VCaP (cell line): ENCODE data around the gene KIF26A.

Experiments used
- H3K27ac ChIP-seq: fragments of 450-650 bp; 2 replicates; pipeline ENCODE4 v1.5.1; 2017
- CTCF ChIP-seq: fragments of 450-650 bp; conservative IDR thresholded peaks from 2 replicates; pipeline ENCODE4 v1.5.1; 2017; ENCODE audit warnings: mild to moderate bottlenecking, moderate library complexity

Gene KIF26A

GRCh38 chr14:104227806-104228205 is 89.4 kb downstream of the KIF26A start:
- TF ChIP-seq CTCF: no peak

GRCh38 chr14:104228221-104228620 is 89.8 kb downstream of the KIF26A start:
- TF ChIP-seq CTCF: no peak
- no peak overlapping the region; the same call in 1 of the 2 replicates for H3K27ac ChIP-seq

More at GRCh38 chr14:104227806-104228205, 89.4 kb downstream of the KIF26A start:
- no peak overlapping the region for H3K27ac ChIP-seq

GRCh38 chr14:104228716-104229533 is 90.5 kb downstream of the KIF26A start:
- TF ChIP-seq CTCF: no peak
- peak overlapping the region; percentile 72 for H3K27ac ChIP-seq

- peak overlapping the region; percentile 72 for H3K27ac ChIP-seq
Measured at GRCh38 chr14:104229534-104230055, 91.2 kb downstream of the KIF26A start.

GRCh38 chr14:104230119-104230815 is 91.9 kb downstream of the KIF26A start:
- peak overlapping the region; percentile 72 for H3K27ac ChIP-seq
- TF ChIP-seq CTCF: no peak

More at GRCh38 chr14:104229534-104230055, 91.2 kb downstream of the KIF26A start:
- no peak; the same call in 1 of the 2 replicates for TF ChIP-seq CTCF
